DMS 273 treated with DMSO at 0.1 percent for 48 hours (cell line): ENCODE results near the gene CD52.

Experiments
- DNase-seq: peaks from one replicate; lab custom pipeline; 2025; lab: John Stamatoyannopoulos, UW

CD52 gene

GRCh38 chr1:26357121-26357602, 39.4 kb downstream of the CD52 start:
- DNase-seq: no peak

DNA sequence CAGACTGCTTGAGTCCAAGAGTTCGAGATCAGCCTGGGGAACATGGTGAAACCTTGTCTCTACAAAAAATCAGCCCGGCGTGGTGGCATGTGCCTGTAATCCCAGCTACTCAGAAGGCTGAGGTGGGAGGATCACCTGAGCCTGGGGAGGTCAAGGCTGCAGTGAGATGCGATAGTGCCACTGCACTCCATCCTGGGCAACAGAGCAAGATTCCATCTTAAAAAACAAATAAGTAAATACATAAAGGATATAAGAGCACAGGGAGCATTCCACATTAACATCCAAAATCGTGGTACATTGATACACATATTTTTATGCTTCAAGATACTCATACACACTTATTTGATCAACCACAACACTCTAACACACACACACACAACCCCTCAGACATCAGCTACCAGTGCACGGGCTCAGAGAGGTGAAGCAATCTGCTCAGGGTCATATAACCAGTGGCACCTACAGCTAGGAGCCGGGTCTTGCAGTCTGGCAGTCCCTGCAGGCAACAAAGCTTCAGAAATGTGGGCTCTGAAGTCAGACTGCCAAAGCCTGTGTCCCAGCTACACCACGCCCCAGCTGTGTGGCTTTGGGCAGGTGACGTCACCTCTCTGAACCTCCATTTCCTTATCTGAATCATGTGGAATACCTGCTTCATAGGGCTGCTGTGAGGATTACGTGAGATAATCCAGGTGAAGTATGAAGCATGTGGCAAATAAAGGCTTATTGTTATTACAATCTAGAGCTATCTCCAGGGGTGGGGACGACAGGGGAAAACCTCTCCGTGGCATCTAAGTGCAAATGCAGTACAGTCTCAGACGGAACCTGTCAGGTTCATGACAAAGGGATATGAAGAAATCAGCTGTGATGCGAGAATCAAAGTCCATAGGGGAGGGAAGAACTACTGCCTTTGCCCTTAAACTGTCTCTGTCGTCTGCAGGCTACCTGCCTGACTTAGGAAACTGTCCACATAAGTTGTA, 40.9 kb downstream of the CD52 start:
- DNase-seq: no peak

DNA sequence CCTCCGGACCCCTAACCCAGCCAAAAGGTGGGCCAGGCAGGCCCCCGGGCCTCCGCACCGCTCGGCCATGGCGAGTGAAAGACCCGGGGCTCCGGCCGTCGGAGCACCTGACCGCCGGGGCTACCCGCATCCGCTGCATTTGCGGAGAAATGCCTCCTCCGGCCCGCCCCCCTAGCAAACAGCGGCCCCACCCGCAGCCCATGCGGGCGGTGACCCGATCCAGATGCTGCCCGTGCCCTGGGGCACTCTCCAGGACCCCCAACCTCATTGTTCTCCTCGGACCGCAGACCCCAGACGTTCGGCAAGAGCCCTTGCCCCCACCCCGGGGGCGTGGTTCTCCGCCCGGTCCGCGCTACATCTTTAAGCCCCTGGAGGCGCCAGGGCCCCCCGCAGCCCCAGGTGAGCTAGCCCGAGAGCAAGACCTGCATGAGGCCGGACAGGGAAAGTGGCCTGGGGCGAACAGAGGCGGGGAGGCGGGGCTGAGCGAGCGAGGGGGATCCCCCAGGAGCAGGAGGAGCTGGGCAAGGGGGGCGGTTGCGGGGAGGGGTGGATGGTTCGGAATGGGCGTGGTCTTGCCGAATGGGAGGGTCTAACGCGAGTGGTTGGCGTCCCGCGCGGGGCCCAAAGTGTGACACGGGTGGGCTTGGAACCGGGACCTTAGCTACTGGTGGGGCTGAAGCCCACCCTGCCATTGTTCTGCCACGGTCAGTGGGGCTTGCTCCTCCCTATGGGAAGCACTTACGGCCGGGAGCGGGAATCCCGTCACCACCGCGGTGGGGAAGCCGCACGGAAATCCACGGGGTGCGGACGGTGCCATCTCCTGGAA, 42.4 kb downstream of the CD52 start:
- DNase-seq: no peak

GRCh38 chr1:26360807-26361604, 43.2 kb downstream of the CD52 start:
- no peak for DNase-seq

DNA sequence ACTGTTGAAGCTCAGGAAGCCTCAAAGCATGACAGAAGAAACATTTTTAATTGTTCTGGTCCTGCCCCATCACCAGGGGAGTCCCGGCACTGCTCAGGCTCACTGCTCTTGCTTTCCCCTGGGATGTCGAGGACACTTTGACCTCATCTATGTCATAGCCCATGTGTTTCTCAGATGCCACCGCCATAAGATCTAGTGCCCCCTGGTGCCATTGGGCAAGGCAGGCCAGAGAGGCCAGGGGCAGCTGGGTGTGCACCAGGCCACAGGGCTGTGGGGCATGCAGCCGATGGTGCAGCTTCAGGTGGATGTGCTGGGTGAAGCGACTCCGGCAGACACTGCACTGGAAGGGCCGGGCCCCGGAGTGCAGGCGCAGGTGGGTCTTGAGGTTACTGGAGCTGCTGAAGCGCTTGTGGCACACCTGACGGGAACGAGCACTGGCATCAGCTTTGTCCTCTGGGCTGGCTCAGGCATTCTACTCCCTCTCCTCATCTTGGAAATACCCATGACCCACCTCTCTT, 43.9 kb downstream of the CD52 start:
- no peak for DNase-seq

- no peak for DNase-seq
These were observed 44.6 kb downstream of the CD52 start for GRCh38 chr1:26362331-26362730.

DNA sequence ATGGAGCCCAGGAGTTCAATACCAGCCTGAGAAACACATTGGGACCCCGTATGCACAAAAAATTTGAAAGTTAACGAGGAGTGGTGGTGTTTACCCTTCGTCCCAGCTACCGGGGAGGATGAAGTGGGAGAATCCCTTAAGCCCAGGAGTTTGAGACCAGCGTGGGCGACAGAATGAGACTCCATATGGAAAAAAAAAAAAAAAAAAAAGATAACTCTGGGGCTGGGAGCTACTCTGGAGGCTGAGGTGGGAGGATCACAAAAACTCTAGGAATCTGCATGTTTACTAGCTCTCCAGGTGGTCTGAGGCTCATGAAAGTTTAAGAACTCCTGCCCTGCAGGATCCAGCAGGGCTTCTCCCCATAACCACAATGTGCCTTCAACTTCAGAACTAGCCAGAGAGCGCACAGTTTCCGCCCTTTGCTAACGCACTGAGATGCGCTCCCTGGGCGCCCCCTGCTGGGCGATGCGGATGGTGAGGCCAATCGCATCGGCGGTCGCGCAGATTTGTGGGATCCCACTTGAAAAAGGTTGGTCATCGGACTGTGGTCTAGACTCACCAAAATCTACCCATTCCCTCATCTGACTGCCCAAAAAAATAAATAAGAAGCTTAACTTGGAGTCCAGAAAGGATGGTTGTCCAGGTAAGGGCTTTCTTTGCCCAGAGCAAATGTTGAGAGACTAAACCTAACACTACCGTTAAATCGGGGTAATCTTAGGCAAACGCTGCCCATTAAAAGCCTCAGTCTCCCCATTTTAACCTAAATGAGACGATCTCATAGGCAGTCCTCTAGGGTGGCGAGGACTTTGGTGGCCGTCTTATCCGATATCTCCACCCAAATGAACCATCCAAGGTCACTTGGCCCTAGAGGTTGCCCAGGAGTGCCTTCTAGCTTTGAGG, 46.0 kb downstream of the CD52 start:
- DNase-seq: no peak

DNA sequence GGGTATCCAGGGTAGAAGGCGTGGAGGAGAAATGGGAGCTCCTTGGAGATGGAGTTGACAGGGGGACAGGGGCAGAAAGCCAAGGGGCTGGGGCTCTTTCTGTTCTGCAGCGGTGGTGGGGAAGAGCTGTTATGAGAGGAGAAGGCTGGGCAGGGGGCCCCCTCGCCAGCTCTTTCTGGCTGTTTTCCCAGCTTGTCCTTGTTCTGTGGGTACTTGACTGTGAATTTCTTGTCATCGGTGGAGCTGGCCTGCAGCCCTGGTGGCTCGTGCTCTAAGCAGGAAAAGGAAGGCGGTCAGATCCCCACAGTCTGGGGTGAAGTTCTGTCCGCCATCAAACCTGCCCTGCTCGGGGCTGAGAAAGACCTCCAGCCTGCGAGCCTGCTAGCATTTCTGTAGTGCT, 47.2 kb downstream of the CD52 start:
- no peak for DNase-seq

DNA sequence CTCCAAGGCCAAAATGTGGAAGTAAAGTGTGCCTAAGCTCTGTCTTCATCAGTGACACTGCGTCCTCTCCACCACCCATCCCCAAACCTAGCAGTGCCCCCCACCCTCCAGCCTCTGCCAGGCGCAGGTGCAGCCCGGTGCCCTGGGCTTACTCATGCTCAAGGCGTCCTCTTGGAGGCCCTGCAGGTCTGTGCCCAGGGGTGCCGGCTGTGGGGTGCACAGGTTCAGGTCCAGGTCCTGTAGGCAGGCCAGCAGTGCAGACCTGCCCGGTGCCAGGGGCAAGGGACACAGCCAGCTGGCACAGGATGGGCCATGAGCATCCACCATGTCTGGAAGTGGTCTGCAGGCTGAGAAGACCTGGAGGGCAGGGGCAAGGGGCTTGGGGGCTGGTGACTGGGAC, 49.7 kb downstream of the CD52 start:
- DNase-seq: no peak

- no peak for DNase-seq
These were observed 50.2 kb downstream of the CD52 start for GRCh38 chr1:26368006-26368405.

- no peak for DNase-seq
These were observed 50.7 kb downstream of the CD52 start for GRCh38 chr1:26368486-26368885.
